PC-9 (cell line): ENCODE data around the gene MAPT. TPM values are rescaled to one million over a fixed set of nuclear protein-coding genes. Genes with fewer than 3 reads are reported as not detected.

ENCODE experiments used
- BruUV-seq: library from RNA; stranded (reverse); fragments of 400-500 nt; replicated peaks from 2 replicates; lab custom pipeline; 2021; lab: Mats Ljungman, UMichigan
- CTCF ChIA-PET: fragments of 300-600 bp; sonication (Branson Sonifier 250); formaldehyde crosslinking; loops from one replicate; lab custom pipeline; 2022; ENCODE audit warnings: antibody characterized with exemption; lab: Charles Lee
- POLR2A ChIA-PET: fragments of 300-600 bp; sonication (Branson Sonifier 250); formaldehyde crosslinking; loops from one replicate; lab custom pipeline; 2022; ENCODE audit warnings: antibody characterized with exemption; ENCODE audit not compliant: unreplicated experiment; lab: Charles Lee
- DNase-seq, 2 experiments: peaks; one replicate each; pipeline versions ENCODE4 v3.0.0 to v3.0.0-alpha.2; 2015 to 2022; ENCODE audit warnings: mixed read lengths in 1 of 2
- H2AFZ ChIP-seq: fragments of 200-600 bp; sonication (generic); 2 replicates; pipeline ENCODE4 v1.8.1; 2017; ENCODE audit warnings: antibody characterized with exemption
- H3F3A ChIP-seq: fragments of 200-600 bp; sonication (generic); 2 replicates; pipeline ENCODE4 v1.8.1; 2017; ENCODE audit warnings: antibody characterized with exemption, mild to moderate bottlenecking, low read depth; ENCODE audit not compliant: insufficient read depth
- H3K27ac ChIP-seq: fragments of 200-600 bp; sonication (generic); 2 replicates; pipeline ENCODE4 v1.6.1; 2016; ENCODE audit warnings: mixed run types
- H3K27me3 ChIP-seq: fragments of 200-600 bp; sonication (generic); 2 replicates; pipeline ENCODE4 v1.6.1; 2016; ENCODE audit warnings: low read depth, mixed run types; ENCODE audit not compliant: insufficient read depth
- H3K36me3 ChIP-seq: fragments of 200-600 bp; sonication (generic); 2 replicates; pipeline ENCODE4 v1.6.1; 2016; ENCODE audit warnings: low read depth, mixed run types
- H3K4me1 ChIP-seq: fragments of 200-600 bp; sonication (generic); replicated peaks from 2 replicates; pipeline ENCODE4 v1.6.1; 2016; ENCODE audit warnings: mixed run types; ENCODE audit not compliant: insufficient read depth
- H3K4me2 ChIP-seq: fragments of 200-600 bp; sonication (generic); 2 replicates; pipeline ENCODE4 v1.6.1; 2017; ENCODE audit warnings: mixed run types
- H3K4me3 ChIP-seq: fragments of 200-600 bp; sonication (generic); 2 replicates; pipeline ENCODE4 v1.6.1; 2016; ENCODE audit warnings: mixed run types
- H3K79me2 ChIP-seq: fragments of 200-600 bp; sonication (generic); 2 replicates; pipeline ENCODE4 v1.6.1; 2017; ENCODE audit warnings: low read depth, mixed run types
- H3K9me2 ChIP-seq: fragments of 200-600 bp; sonication (generic); 2 replicates; pipeline ENCODE4 v1.8.1; 2017; ENCODE audit warnings: mild to moderate bottlenecking; ENCODE audit not compliant: insufficient read depth
- H3K9me3 ChIP-seq: fragments of 200-600 bp; sonication (generic); 2 replicates; pipeline ENCODE4 v1.8.1; 2016; ENCODE audit warnings: low read depth; ENCODE audit not compliant: insufficient read depth
- H4K20me1 ChIP-seq: fragments of 200-600 bp; sonication (generic); 2 replicates; pipeline ENCODE4 v1.8.1; 2017; ENCODE audit not compliant: insufficient read depth
- CTCF ChIP-seq: fragments of 200-600 bp; sonication (generic); conservative IDR thresholded peaks from 2 replicates; pipeline ENCODE4 v1.6.1; 2017; ENCODE audit warnings: mixed run types, antibody characterized with exemption, mild to moderate bottlenecking, moderate library complexity
- EZH2 ChIP-seq: fragments of 200-600 bp; sonication (generic); IDR thresholded peaks from 2 replicates; pipeline ENCODE4 v1.8.0; 2017; ENCODE audit warnings: antibody characterized with exemption, low read depth
- intact Hi-C: fragments of 100-400 bp; cut with micrococcal nuclease; formaldehyde crosslinking; loops from one replicate; pipeline ENCODE4 v1.10.0; 2022; ENCODE audit not compliant: unreplicated experiment
- total RNA-seq: library from RNA; stranded (reverse); gene quantifications from 2 replicates; pipeline ENCODE4 v1.2.3, GENCODE V29; 2021

MAPT gene
- total RNA-seq, 1 experiment from 2014 or later: 0.85 TPM

GRCh38 chr17:45965812-45966211 is 71.5 kb downstream of the MAPT start:
- H4K20me1 ChIP-seq: no peaks in the 10 kb centered on the region
- ChIA-PET CTCF (no interaction called here), POLR2A (no interaction called here)
- no peaks in the 10 kb centered on the region for H3K79me2 ChIP-seq
- H3F3A ChIP-seq: no peaks in the 10 kb centered on the region
- no peaks in the 10 kb centered on the region for H3K9me2 ChIP-seq
- BruUV-seq: no TSS peak
- no peak overlapping the region for H3K27ac ChIP-seq
- intact Hi-C loops: no loop called here
- no peaks in the 10 kb centered on the region for H3K4me1 ChIP-seq
- no peak overlapping the region for H3K4me2 ChIP-seq
- H3K9me3 ChIP-seq: no peaks in the 10 kb centered on the region
- H2AFZ ChIP-seq: no peak overlapping the region
- no peaks in the 10 kb centered on the region for H3K36me3 ChIP-seq
- no peak overlapping the region for H3K4me3 ChIP-seq
- no peak for DNase-seq
- H3K27me3 ChIP-seq: peaks cover 44% of the 10 kb centered on the region
- TF ChIP-seq CTCF (no peak), EZH2 (no peak)

- Histone ChIP-seq H3K27me3 (peaks cover 39% of the 10 kb centered on the region), H4K20me1 (no peaks in the 10 kb centered on the region), H3K9me2 (no peaks in the 10 kb centered on the region), H3K4me1 (no peaks in the 10 kb centered on the region), H3K9me3 (no peaks in the 10 kb centered on the region), H3K4me3 (no peak overlapping the region), H3K36me3 (no peaks in the 10 kb centered on the region), H3K79me2 (no peaks in the 10 kb centered on the region), H3F3A (no peaks in the 10 kb centered on the region), H2AFZ (no peak overlapping the region), H3K27ac (no peak overlapping the region), H3K4me2 (no peak overlapping the region)
- TF ChIP-seq CTCF: no peak
- TF ChIP-seq EZH2: no peak
- CTCF ChIA-PET: no interaction called here
- BruUV-seq: no TSS peak
- intact Hi-C loops: no loop called here
- no peak for DNase-seq
- POLR2A ChIA-PET: no interaction called here
Measured at GRCh38 chr17:45966606-45967280, 72.4 kb downstream of the MAPT start.

GRCh38 chr17:45967378-45967777 is 73.0 kb downstream of the MAPT start:
- Histone ChIP-seq H3K4me2 (no peak overlapping the region), H3K79me2 (no peaks in the 10 kb centered on the region), H3K9me2 (no peaks in the 10 kb centered on the region), H3K27me3 (peaks cover 46% of the 10 kb centered on the region), H3F3A (no peaks in the 10 kb centered on the region), H3K36me3 (no peaks in the 10 kb centered on the region), H3K4me1 (no peaks in the 10 kb centered on the region), H4K20me1 (no peaks in the 10 kb centered on the region), H2AFZ (no peak overlapping the region), H3K4me3 (no peak overlapping the region), H3K9me3 (no peaks in the 10 kb centered on the region; the same call in 1 of the 2 replicates), H3K27ac (no peak overlapping the region)
- ChIA-PET POLR2A (no interaction called here), CTCF (no interaction called here)
- BruUV-seq: no TSS peak
- TF ChIP-seq CTCF: no peak
- no peak for TF ChIP-seq EZH2
- DNase-seq: no peak
- intact Hi-C loops: no loop called here
